ENCODE data around the gene NKX2-4.
"Not testable (repeated sequence)": the region's sequence is repeated elsewhere in the genome, so short reads cannot be mapped to it uniquely, and the experiment has no call there.

NKX2-4 gene

DNA sequence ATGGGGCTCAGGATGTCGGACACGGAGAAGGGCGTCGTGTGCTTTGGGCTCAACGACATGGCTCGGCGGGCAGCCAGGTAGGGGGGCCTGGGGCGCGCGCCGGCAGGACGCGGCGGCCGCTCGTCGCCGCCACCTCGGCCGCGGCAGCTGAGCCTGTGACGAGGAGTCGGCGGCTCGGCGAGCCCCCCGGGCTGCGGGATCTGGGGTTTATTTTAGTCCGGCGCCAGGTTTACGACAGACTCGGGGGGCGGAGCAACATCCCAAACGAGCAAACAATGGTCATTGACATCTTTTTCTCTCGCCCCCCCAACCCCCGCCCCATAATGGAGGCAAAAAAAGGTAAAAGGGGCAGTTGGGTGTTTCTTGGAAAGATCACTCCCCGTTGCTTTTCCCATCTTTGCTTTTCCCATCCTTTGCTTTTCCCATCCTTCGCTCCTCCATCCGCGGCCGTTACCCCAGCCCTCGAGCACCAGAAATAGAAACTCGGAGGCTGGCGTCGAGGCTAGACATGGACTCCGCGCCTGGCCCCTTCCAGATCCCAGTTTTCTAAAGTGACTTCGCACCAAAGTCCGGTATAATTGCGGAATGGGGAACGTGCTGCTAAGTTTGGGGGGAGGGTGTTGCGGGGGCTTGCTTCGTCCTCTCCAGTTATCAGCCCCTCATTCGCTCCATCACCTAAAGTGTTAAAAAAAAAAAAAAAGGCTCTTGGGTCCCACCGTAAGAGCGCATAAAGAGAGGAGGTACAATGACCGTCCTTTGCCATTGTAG lies at the start of gene NKX2-4:
TSS of gene NKX2-4 (minus strand) at position 186 of the 768 bp plus-strand sequence. CDS start at position 59, 127 bp downstream.
- DNase-seq: peak in 2 of 10 donors; percentile 45 to 79
- intact Hi-C loops (cut with DNase I): no loop called here

GRCh38 chr20:21437816-21438215 lies 40.5 kb upstream of the NKX2-4 start:
- intact Hi-C loops (cut with DNase I): no loop called here
- DNase-seq: no peak

DNA sequence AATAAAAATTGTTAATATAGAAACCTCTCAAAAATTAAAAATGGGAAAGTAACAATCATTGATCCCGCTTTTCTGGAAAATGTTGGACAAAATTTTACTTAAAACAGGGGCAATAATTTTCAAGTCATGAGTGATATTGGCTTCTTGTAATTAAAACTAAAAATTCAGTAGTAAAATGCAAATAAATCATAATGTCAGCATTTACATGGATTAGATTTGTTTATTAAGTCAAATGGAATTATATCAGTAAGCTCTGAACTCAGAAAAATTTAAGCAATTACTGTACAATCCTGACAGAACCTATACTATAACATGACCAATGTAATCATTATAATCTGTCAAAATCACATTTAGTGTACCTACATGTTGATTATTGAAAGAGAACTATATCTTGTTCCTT lies 39.9 kb upstream of the NKX2-4 start:
- intact Hi-C loops (cut with DNase I): no loop called here
- DNase-seq: no peak

- no peak for DNase-seq
These were observed 38.9 kb upstream of the NKX2-4 start for GRCh38 chr20:21436205-21436604.

DNA sequence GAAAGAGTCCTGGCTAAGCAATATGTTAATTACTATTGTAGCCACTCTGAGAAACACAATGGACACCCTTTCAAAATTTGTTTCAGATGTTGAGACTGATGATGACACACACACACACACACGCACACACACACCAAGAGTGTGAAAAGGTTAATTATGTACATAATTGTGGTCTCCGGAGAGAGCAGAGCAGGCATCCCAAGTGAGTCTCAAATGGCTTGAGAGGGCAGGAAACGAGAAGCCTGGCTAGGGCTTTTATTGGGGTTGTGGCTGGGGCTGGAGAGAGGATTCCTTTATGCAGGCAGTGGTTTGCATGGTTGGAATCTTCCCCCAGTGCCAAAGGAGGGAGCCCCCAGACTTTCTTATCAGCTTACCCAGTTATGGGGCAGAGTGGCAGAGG lies 38.2 kb upstream of the NKX2-4 start:
- intact Hi-C loops (cut with DNase I): no loop called here
- no peak for DNase-seq

More at GRCh38 chr20:21436205-21436604, 38.9 kb upstream of the NKX2-4 start:
- intact Hi-C loops (cut with DNase I): no loop called here

- intact Hi-C loops (cut with DNase I): no loop called here
- no peak for DNase-seq
These were observed 36.1 kb upstream of the NKX2-4 start for GRCh38 chr20:21433329-21433890.

DNA sequence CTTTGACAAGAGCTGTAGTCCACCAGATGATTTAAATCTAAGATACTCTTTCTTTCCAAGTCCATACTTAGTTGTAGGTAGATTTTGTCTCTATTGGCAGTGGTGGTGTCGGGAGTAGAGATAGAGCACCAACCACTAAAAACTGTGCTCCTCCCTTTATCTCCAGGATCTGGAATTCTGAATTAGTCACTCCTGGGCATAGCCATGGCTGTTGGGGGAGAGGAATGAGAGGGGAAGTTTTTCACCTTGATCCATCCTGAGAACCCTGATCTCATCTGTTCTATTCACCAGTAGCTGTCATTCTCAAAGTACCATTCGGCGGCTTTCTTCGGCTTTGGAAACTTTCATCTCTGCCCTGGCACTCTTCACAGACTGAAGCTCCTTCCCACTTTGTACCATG lies 35.6 kb upstream of the NKX2-4 start:
- intact Hi-C loops (cut with DNase I): no loop called here
- no peak for DNase-seq

DNA sequence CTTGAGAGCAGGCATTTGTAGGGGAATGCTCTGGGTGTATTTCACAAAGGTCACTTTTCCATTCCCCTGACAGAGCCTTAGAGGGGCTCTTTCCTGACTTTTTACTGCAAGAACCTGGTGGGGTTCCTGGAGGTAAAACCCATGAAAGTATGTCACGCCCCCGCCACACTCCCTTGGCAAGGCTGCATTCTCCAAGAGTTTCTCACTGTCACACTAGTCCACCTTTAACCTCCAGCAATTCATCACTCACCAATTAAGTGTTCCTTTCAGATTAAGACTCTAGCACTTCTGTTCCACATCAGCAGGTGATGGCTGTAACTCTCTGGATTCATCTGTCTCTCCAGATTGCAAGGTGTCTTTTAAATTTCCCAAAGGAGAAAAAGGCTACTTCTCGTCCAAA lies 32.7 kb upstream of the NKX2-4 start:
- intact Hi-C loops (cut with DNase I): no loop called here

DNA sequence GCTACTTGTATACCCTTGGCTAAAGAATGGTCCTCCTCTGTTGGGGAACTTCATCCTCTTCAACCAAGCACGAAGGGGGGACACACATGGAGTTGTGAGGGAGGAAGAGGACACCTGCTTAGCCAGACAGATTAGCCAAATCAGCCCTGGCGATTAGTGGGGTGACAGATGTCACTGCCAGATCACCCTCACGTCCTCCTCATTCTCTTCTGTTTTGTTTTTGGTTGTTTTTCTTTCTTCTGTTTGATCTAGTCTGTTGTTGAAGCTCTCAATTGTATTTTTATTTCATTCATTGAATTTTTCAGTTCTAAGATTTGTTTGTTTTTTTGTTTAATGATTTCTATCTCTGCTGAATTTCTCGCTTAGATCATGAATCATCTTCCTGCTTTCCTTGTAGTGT lies 27.5 kb upstream of the NKX2-4 start:
- intact Hi-C loops (cut with DNase I): no loop called here
- no peak for DNase-seq

More for the DNA sequence above, 32.7 kb upstream of the NKX2-4 start:
- DNase-seq: no peak

GRCh38 chr20:21423712-21424111 lies 26.4 kb upstream of the NKX2-4 start:
- DNase-seq; intact Hi-C loops (cut with DNase I): not testable (repeated sequence)

DNA sequence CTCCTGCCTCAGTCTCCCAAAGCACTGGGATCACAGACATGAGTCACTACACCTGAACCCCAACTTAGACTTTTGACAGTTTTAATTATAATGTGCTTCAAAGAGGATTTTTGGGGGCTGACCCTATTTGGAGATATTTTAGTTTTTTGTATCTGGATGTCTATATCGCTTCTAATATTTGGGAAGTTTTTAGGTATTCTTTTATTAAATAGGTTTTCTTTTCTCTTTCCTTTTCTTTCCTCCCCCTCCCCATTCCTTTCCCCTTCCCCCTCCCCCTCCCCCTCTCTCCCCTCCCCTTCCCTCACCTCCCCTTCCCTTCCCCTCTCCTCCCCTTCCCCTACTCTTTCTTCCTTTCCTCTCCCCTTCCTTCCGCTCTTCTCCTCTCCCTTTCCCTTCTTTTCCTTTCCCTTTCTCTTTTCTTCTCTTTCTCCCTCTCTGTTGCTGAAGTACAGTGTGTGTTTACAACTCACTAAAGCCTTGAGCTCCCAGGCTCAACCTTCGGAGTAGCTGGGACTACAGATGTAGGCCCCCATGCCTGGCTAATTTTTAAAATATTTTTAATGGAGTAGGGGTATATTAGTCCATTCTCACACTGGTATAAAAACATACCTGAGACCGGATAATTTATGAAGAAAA lies 24.4 kb upstream of the NKX2-4 start:
- intact Hi-C loops (cut with DNase I): no loop called here
- no peak for DNase-seq

DNA sequence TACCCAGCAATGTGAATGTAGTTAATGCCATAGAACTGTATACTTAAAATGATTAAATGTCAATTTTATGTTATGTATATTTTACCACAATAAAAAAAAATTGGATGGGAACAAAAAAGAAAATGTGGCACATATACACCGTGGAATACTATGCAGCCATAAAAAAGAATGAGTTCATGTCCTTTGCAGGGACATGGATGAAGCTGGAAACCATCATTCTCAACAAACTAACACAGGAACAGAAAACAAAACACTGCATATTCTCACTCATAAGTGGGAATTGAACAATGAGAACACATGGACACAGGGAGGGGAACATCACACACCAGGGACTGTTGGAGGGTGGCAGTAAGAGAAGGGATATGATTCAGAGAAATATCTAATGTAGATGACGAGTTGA lies 21.8 kb upstream of the NKX2-4 start:
- intact Hi-C loops (cut with DNase I); DNase-seq: not testable (repeated sequence)

DNA sequence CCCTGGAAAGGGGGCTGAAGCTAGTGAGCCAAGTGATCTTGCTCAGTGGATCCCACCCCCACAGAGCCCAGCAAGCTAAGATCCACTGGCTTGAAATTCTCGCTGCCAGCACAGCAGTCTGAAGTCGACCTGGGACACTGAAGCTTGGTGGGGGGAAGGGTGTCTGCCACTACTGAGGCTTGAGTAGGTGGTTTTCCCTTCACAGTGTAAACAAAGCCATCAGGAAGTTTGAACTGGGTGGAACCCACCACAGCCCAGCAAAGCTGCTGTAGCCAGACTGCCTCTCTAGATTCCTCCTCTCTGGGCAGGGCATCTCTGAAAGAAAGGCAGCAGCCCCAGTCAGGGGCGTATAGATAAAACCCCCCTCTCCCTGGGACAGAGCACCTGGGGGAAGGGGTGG lies 16.7 kb upstream of the NKX2-4 start:
- intact Hi-C loops (cut with DNase I); DNase-seq: not testable (repeated sequence)

DNA sequence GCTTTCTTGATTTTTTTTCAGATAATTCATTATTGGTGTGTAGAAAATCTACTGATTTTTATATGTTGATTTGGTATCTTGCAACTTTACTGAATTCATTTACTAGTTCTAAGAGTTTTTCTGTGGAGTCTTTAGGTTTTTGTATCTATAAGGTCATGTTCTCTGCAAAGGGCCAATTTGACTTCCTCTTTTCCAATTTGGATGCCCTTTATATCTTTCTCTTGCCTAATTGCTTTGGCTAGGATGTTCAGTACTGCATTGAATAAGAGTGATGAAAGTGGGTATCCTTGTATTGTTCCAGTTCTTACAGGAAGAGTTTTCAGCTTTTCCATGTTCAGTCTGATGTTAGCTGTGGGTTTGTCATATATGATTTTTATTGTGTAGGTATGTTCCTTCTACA lies 14.4 kb upstream of the NKX2-4 start:
- intact Hi-C loops (cut with DNase I): no loop called here

GRCh38 chr20:21399005-21399475 lies 1.7 kb upstream of the NKX2-4 start:
- intact Hi-C loops (cut with DNase I): no loop called here
- DNase-seq: no peak

More for the DNA sequence above, 14.4 kb upstream of the NKX2-4 start:
- no peak for DNase-seq

DNA sequence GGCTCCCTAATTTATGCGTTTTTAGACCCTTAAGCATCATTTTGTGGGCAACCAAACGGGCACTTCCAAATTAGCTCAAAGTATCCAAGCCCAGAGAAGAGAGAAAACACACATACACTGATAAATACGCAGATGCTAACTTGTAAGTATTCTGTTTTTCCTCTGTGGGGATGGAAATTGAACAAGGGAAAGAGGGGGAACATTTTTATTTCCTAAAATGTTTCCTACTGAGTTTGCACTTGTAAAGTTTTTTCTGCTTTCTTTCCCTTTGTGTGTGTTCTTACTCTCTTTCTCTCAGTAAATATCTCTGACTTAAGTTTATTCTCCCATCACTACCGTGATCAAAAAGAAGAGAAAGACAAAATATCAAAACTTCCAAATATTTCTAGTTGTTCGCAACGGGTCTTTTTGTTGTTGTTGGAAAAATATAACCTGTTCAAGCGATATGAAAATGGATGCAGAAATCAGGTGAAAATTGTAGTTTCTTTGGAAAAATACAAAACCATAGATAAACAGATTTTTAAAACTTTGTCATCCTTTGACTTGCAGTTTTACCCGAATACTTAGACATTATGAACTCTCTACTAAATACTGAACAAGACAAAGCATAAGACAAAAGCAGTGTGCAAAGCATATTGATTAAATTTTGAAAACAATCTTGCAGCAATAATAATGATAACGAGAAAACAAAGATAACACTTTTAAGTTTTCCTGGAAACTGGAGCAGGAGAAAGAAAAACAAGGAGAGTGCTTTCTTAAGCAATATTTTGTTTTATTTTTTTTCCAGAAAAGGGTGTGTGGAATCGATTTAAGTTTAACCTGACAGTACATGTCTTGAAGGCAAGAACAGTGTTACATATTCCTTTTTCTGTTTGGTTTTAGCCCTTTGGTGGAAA lies 1.0 kb upstream of the NKX2-4 start:
- intact Hi-C loops (cut with DNase I): no loop called here
- DNase-seq: no peak

GRCh38 chr20:21396599-21397340 lies 556 bp downstream of the NKX2-4 start:
- intact Hi-C loops (cut with DNase I): no loop called here
- DNase-seq: peak in 3 of 10 donors; percentile 13 to 75 (median 52)

DNA sequence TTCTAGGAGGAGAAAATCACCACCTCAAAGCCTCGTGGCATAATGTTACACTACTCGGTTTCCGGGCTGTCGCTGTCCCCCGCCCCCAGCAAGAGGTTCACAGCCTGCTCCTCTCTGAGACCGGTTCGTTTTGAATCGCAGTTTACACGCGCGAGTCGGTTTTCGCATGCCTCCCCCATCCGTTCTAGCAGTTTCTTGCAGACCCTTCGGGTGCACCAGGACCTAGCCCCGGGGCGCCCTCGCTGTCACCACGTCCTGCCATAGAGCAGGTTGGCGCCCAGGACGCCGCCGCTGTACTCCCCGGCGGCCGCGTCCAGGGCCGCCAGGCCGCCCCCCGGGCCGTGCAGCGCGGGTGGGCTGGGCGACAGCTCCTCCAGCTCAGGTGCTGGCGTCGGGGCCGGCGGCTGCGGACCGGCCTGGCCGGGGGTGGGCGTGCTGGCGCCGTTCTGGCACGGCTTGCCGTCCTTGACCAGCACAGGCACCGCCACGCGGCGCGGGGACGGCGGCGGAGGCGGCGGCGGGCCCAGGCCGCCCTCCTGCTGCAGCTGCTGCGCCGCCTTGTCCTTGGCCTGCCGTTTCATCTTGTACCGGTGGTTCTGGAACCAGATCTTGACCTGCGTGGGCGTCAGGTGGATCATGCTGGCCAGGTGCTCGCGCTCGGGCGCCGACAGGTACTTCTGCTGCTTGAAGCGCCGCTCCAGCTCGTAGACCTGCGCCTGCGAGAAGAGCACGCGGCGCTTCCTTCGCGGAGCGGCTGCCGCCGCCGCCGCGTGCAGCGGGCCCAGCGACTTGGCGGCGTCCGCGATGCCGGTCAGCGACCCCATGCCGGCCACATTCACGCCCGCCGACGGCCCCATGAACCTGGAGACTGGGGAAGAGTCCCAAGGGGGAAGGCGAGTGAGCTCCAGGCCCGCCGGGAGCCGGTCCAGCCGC lies 1.4 kb downstream of the NKX2-4 start:
- intact Hi-C loops (cut with DNase I): no loop called here
- peak in 3 of 10 donors; percentile 9 to 73 (median 57) for DNase-seq
